ENCODE results near the gene OSTN. TPM values are rescaled to one million over a fixed set of nuclear protein-coding genes. Genes with fewer than 3 reads are reported as not detected.
"Not testable (repeated sequence)": the region's sequence is repeated elsewhere in the genome, so short reads cannot be mapped to it uniquely, and the experiment has no call there.

OSTN gene
- total RNA-seq, 4 donors from 2014 or later: not detected

GRCh38 chr3:191269289-191270085 is 70.4 kb downstream of the OSTN start:
- no peak for DNase-seq (ENCODE audit: low spot score in 2 of 2)
- H3K27ac ChIP-seq: no peak overlapping the region
- H3K9me3 ChIP-seq: no peaks in the 10 kb centered on the region
- no peak overlapping the region for H3K4me3 ChIP-seq
- WGBS, 2 donors: 61 to 87% methylated on average over 5 of the region's 5 CpGs
- H3K27me3 ChIP-seq: no peaks in the 10 kb centered on the region
- H3K36me3 ChIP-seq: no peaks in the 10 kb centered on the region
- TF ChIP-seq POLR2A (IDR thresholded peaks at IDR 0.05) (no peak), EP300 (IDR thresholded peaks at IDR 0.05) (no peak), CTCF (IDR thresholded peaks at IDR 0.05) (no peak)
- H3K4me1 ChIP-seq: no peaks in the 10 kb centered on the region

GRCh38 chr3:191275244-191275643 is 76.2 kb downstream of the OSTN start:
- not testable (repeated sequence) for H3K27me3 ChIP-seq; H3K27ac ChIP-seq; H3K9me3 ChIP-seq; H3K4me1 ChIP-seq; H3K4me3 ChIP-seq; H3K36me3 ChIP-seq; DNase-seq (ENCODE audit: low spot score in 2 of 2)
- 90 to 92% methylated on average over 14 of the region's 14 CpGs for WGBS, 2 donors

- H3K27ac ChIP-seq: no peak overlapping the region
- DNase-seq (ENCODE audit: low spot score in 2 of 2): no peak
- no peaks in the 10 kb centered on the region for H3K4me1 ChIP-seq
- no peaks in the 10 kb centered on the region for H3K27me3 ChIP-seq
- no peak overlapping the region for H3K4me3 ChIP-seq
- TF ChIP-seq CTCF (IDR thresholded peaks at IDR 0.05) (no peak), POLR2A (IDR thresholded peaks at IDR 0.05) (no peak), EP300 (IDR thresholded peaks at IDR 0.05) (no peak)
- H3K9me3 ChIP-seq: no peaks in the 10 kb centered on the region
- no peaks in the 10 kb centered on the region for H3K36me3 ChIP-seq
These were observed 76.7 kb downstream of the OSTN start for GRCh38 chr3:191275751-191276150.

- Histone ChIP-seq H3K4me3 (no peak overlapping the region), H3K27ac (no peak overlapping the region), H3K27me3 (no peaks in the 10 kb centered on the region), H3K4me1 (no peaks in the 10 kb centered on the region), H3K36me3 (no peaks in the 10 kb centered on the region), H3K9me3 (no peaks in the 10 kb centered on the region)
- DNase-seq (ENCODE audit: low spot score in 2 of 2): no peak
- TF ChIP-seq POLR2A (IDR thresholded peaks at IDR 0.05): no peak
- 45 to 53% methylated on average over 1 of the region's 1 CpG for WGBS, 2 donors
These were observed 81.1 kb downstream of the OSTN start for GRCh38 chr3:191280111-191280510.

- H3K27me3 ChIP-seq: no peaks in the 10 kb centered on the region
- H3K4me1 ChIP-seq: no peaks in the 10 kb centered on the region
- H3K9me3 ChIP-seq: no peaks in the 10 kb centered on the region
- no peak overlapping the region for H3K27ac ChIP-seq
- TF ChIP-seq POLR2A (IDR thresholded peaks at IDR 0.05) (no peak), EP300 (IDR thresholded peaks at IDR 0.05) (no peak)
- no peaks in the 10 kb centered on the region for H3K36me3 ChIP-seq
- no peak overlapping the region for H3K4me3 ChIP-seq
- DNase-seq (ENCODE audit: low spot score in 2 of 2): no peak
These were observed 81.8 kb downstream of the OSTN start for GRCh38 chr3:191280882-191281281.

- no peaks in the 10 kb centered on the region for H3K9me3 ChIP-seq
- no peak for DNase-seq (ENCODE audit: low spot score in 2 of 2)
- 53 to 68% methylated on average over 4 of the region's 4 CpGs for WGBS, 2 donors
- H3K27ac ChIP-seq: no peak overlapping the region
- H3K27me3 ChIP-seq: no peaks in the 10 kb centered on the region
- H3K36me3 ChIP-seq: no peaks in the 10 kb centered on the region
- H3K4me1 ChIP-seq: no peaks in the 10 kb centered on the region
- TF ChIP-seq EP300 (IDR thresholded peaks at IDR 0.05): no peak
- H3K4me3 ChIP-seq: no peak overlapping the region
These were observed 83.5 kb downstream of the OSTN start for GRCh38 chr3:191282251-191283185.

- no peaks in the 10 kb centered on the region for H3K4me1 ChIP-seq
- no peaks in the 10 kb centered on the region for H3K9me3 ChIP-seq
- H3K36me3 ChIP-seq: no peaks in the 10 kb centered on the region
- H3K27ac ChIP-seq: no peak overlapping the region
- WGBS, 2 donors: 95 to 97% methylated on average over 2 of the region's 2 CpGs
- no peak overlapping the region for H3K4me3 ChIP-seq
- no peak for TF ChIP-seq EP300 (IDR thresholded peaks at IDR 0.05)
- TF ChIP-seq POLR2A (IDR thresholded peaks at IDR 0.05): no peak
- TF ChIP-seq CTCF (IDR thresholded peaks at IDR 0.05): no peak
- H3K27me3 ChIP-seq: no peaks in the 10 kb centered on the region
- DNase-seq (ENCODE audit: low spot score in 2 of 2): no peak
These were observed 84.4 kb downstream of the OSTN start for GRCh38 chr3:191283400-191283799.

Data from tibial nerve (tissue), 4 donors.